Measurements from ENCODE around the gene HIRA. TPM values are rescaled to one million over a fixed set of nuclear protein-coding genes. Genes with fewer than 3 reads are reported as not detected.

The HIRA gene
- polyA plus RNA-seq, 2 of the 4 experiments (the other 2 are of a cell fraction) = 12.3 to 16.6 TPM

- POLR2A ChIA-PET = interaction anchor here (0.5 to 1.3 kb wide), 3 partner anchors 12 to 32 kb away, joined by 3 to 5 read pairs (median 4); no protein-coding TSS in a partner anchor
- TF ChIP-seq JUN (IDR thresholded peaks at IDR 0.05) (peak in 1 of 2 experiments; percentile 51; a peak in 2 of 5 replicates), RNF2 (IDR thresholded peaks at IDR 0.05; ENCODE audit: borderline replicate concordance, low read depth) (no peak), HDAC2 (IDR thresholded peaks at IDR 0.05) (no peak), CEBPB (IDR thresholded peaks at IDR 0.05) (peak; percentile 68 to 71), GATA3 (IDR thresholded peaks at IDR 0.05; ENCODE audit: borderline replicate concordance) (peak; percentile 42; the same call in 1 of the 2 replicates), JUNB (IDR thresholded peaks at IDR 0.05) (peak; percentile 69), EP300 (IDR thresholded peaks at IDR 0.05) (peak; percentile 60 to 66; a peak in 3 of 5 replicates), FOSL2 (IDR thresholded peaks at IDR 0.05) (peak; percentile 56), FOSL2 (CRISPR knock-in tag; IDR thresholded peaks at IDR 0.05) (peak; percentile 49; the same call in 1 of the 2 replicates)
- DNase-seq (ENCODE audit: low read depth in 1 of 2, low spot score in 1 of 2) = peak in 1 of 2 experiments; percentile 64
Observed at GRCh38 chr22:19287889-19288288, 143.6 kb downstream of the HIRA start.

GRCh38 chr22:19287076-19287707 is 144.3 kb downstream of the HIRA start:
- WGBS (ENCODE audit: missing lambda C conversion rate) = 40% methylated on average over 5 of the region's 5 CpGs
- H3K27ac ChIP-seq = peak overlapping the region; percentile 94 to 99
- peak overlapping the region; percentile 19; the same call in 1 of the 3 replicates for H3K4me3 ChIP-seq
- ATAC-seq (peak; percentile 4 to 11; a peak in 1 of 6 replicates), FAIRE-seq (no peak), DNase-seq (ENCODE audit: low read depth in 1 of 2, low spot score in 1 of 2) (peak in 1 of 2 experiments; percentile 45)
- ChIA-PET CTCF (interaction anchor here (1.0 to 1.1 kb wide), 2 partner anchors 13 to 108 kb away, joined by 3 read pairs; no protein-coding TSS in a partner anchor), POLR2A (interaction anchor here (0.5 to 1.3 kb wide), 2 partner anchors 12 to 23 kb away, joined by 4 to 5 read pairs; no protein-coding TSS in a partner anchor)
- TF ChIP-seq PBX3 (IDR thresholded peaks at IDR 0.05) (no peak), ESRRA (IDR thresholded peaks at IDR 0.05; ENCODE audit: borderline replicate concordance, low read length) (no peak), MAZ (IDR thresholded peaks at IDR 0.05; ENCODE audit: borderline replicate concordance, low read depth, low read length) (no peak), POLR2A (IDR thresholded peaks at IDR 0.05; ENCODE audit: low read length) (no peak)
- H3K4me1 ChIP-seq = peaks cover 60% of the 10 kb centered on the region
- no peaks in the 10 kb centered on the region for H3K9me3 ChIP-seq
- H3K4me2 ChIP-seq = peak overlapping the region; percentile 80

More at GRCh38 chr22:19287889-19288288, 143.6 kb downstream of the HIRA start:
- CTCF ChIA-PET = interaction anchor here (1.0 kb wide), 1 partner anchor 109 kb away, joined by 3 read pairs; no protein-coding TSS in a partner anchor
- ATAC-seq (peak; percentile 39 to 63; a peak in 3 of 6 replicates), FAIRE-seq (no peak)
- H3K4me2 ChIP-seq = peak overlapping the region; percentile 80
- 8% methylated on average over 4 of the region's 4 CpGs for WGBS (ENCODE audit: missing lambda C conversion rate)
- peak overlapping the region; percentile 21; the same call in 1 of the 3 replicates for H3K4me3 ChIP-seq
- peak overlapping the region; percentile 94 to 99 for H3K27ac ChIP-seq
- H3K4me1 ChIP-seq = peaks cover 66% of the 10 kb centered on the region
- no peaks in the 10 kb centered on the region for H3K9me3 ChIP-seq

- TF ChIP-seq MAZ (IDR thresholded peaks at IDR 0.05; ENCODE audit: borderline replicate concordance, low read depth, low read length) (no peak), RARB (CRISPR knock-in tag; IDR thresholded peaks at IDR 0.05) (no peak), ZNF302 (CRISPR knock-in tag; IDR thresholded peaks at IDR 0.05) (no peak), CHD4 (IDR thresholded peaks at IDR 0.05; ENCODE audit: borderline replicate concordance) (no peak), HEYL (CRISPR knock-in tag; IDR thresholded peaks at IDR 0.05) (no peak), PHF8 (IDR thresholded peaks at IDR 0.05; ENCODE audit: borderline replicate concordance, low read depth) (no peak), TFCP2L1 (CRISPR knock-in tag; IDR thresholded peaks at IDR 0.05) (no peak), JUNB (IDR thresholded peaks at IDR 0.05) (no peak), PBX3 (IDR thresholded peaks at IDR 0.05) (no peak), HES2 (IDR thresholded peaks at IDR 0.05) (no peak), RNF2 (IDR thresholded peaks at IDR 0.05; ENCODE audit: borderline replicate concordance, low read depth) (no peak), NFE2L2 (conservative IDR thresholded peaks at IDR 0.05; ENCODE audit: low read length) (no peak), ZSCAN20 (CRISPR knock-in tag; IDR thresholded peaks at IDR 0.05) (no peak)
- DNase-seq (ENCODE audit: low read depth in 1 of 2, low spot score in 1 of 2) (no peak), ATAC-seq (no peak), FAIRE-seq (no peak)
- H3K4me3 ChIP-seq = no peak overlapping the region
- H3K27ac ChIP-seq = peak overlapping the region; percentile 94 to 99
- POLR2A ChIA-PET = no interaction called here
- WGBS (ENCODE audit: missing lambda C conversion rate) = 53% methylated on average over 1 of the region's 1 CpG
- peaks cover 59% of the 10 kb centered on the region for H3K4me1 ChIP-seq
- no peaks in the 10 kb centered on the region for H3K9me3 ChIP-seq
- CTCF ChIA-PET = interaction anchor here (0.5 to 1.4 kb wide), 2 partner anchors 9 to 24 kb away, joined by 4 read pairs; no protein-coding TSS in a partner anchor
- peak overlapping the region; percentile 80 for H3K4me2 ChIP-seq
Observed at GRCh38 chr22:19285831-19286230, 145.7 kb downstream of the HIRA start.

Small RNA genes within 50 kb of the gene (small RNA-seq; reads per million reads assigned to genes)
- 0 reads per million in 6 experiments for gene RN7SL168P

Other genes starting within 250 kb of the HIRA start
- 8.6 and 13.0 TPM in 2 replicates for gene CLTCL1, start 140.0 kb downstream of the HIRA start, polyA plus RNA-seq (2011; rRNA removed)
- 10.6 to 12.0 TPM (median 11.6 TPM) in 3 replicates for gene CLTCL1, start 140.0 kb downstream of the HIRA start, polyA plus RNA-seq (2017; fragmentation: RNase III; extraction: RNeasy Plus Mini Kit Qiagen cat#74134 plus additional on column Dnase treatment)
- 43.3 and 45.7 TPM in 2 replicates for gene MRPL40, start 812 bp upstream of the HIRA start, polyA plus RNA-seq (2011; rRNA removed)
- gene MRPL40, start 812 bp upstream of the HIRA start, polyA plus RNA-seq (2017; fragmentation: RNase III; extraction: RNeasy Plus Mini Kit Qiagen cat#74134 plus additional on column Dnase treatment) = 32.1 to 35.1 TPM (median 34.0 TPM) in 3 replicates
- gene C22orf39, start 16.0 kb upstream of the HIRA start, polyA plus RNA-seq (2011; rRNA removed) = 19.5 and 20.7 TPM in 2 replicates
- gene C22orf39, start 16.0 kb upstream of the HIRA start, polyA plus RNA-seq (2017; fragmentation: RNase III; extraction: RNeasy Plus Mini Kit Qiagen cat#74134 plus additional on column Dnase treatment) = 19.4 to 20.2 TPM (median 19.5 TPM) in 3 replicates
- gene UFD1, start 47.5 kb upstream of the HIRA start, polyA plus RNA-seq (2011; rRNA removed) = 96.1 and 117 TPM in 2 replicates
- 94.4 to 109 TPM (median 95.4 TPM) in 3 replicates for gene UFD1, start 47.5 kb upstream of the HIRA start, polyA plus RNA-seq (2017; fragmentation: RNase III; extraction: RNeasy Plus Mini Kit Qiagen cat#74134 plus additional on column Dnase treatment)
- gene CDC45, start 48.2 kb upstream of the HIRA start, polyA plus RNA-seq (2011; rRNA removed) = 36.7 and 51.6 TPM in 2 replicates
- 44.5 to 47.2 TPM (median 46.0 TPM) in 3 replicates for gene CDC45, start 48.2 kb upstream of the HIRA start, polyA plus RNA-seq (2017; fragmentation: RNase III; extraction: RNeasy Plus Mini Kit Qiagen cat#74134 plus additional on column Dnase treatment)
- gene CLDN5, start 92.7 kb upstream of the HIRA start, polyA plus RNA-seq (2011; rRNA removed) = not detected in 2 replicates
- not detected in 3 replicates for gene CLDN5, start 92.7 kb upstream of the HIRA start, polyA plus RNA-seq (2017; fragmentation: RNase III; extraction: RNeasy Plus Mini Kit Qiagen cat#74134 plus additional on column Dnase treatment)

All from A549 (cell line).